GM18909 (cell line): Measurements from ENCODE around the gene FAM8A1.

Experiments
- ATAC-seq: cut with Tn5 transposase; IDR thresholded peaks from one replicate; pipeline ENCODE4 v1.9.1; 2021; ENCODE audit warnings: mild to moderate bottlenecking; ENCODE audit not compliant: unreplicated experiment, poor library complexity

The FAM8A1 gene

GRCh38 chr6:17600527-17601385 lies 654 bp downstream of the FAM8A1 start:
- ATAC-seq, result peak; percentile 57

GRCh38 chr6:17601386-17601703 lies 1.2 kb downstream of the FAM8A1 start:
- ATAC-seq, result no peak

- ATAC-seq, result no peak
Observed at GRCh38 chr6:17602888-17603287, 2.8 kb downstream of the FAM8A1 start.

GRCh38 chr6:17606606-17607005 lies 6.5 kb downstream of the FAM8A1 start:
- ATAC-seq, result no peak

GRCh38 chr6:17610835-17611234 lies 10.7 kb downstream of the FAM8A1 start:
- ATAC-seq, result no peak

- ATAC-seq, result no peak
Observed at GRCh38 chr6:17612048-17612447, 11.9 kb downstream of the FAM8A1 start.

- no peak for ATAC-seq
Observed at GRCh38 chr6:17615794-17616193, 15.7 kb downstream of the FAM8A1 start.

- peak; percentile 83 for ATAC-seq
Observed at GRCh38 chr6:17621003-17621402, 20.9 kb downstream of the FAM8A1 start.

- no peak for ATAC-seq
Observed at GRCh38 chr6:17622144-17622543, 22.0 kb downstream of the FAM8A1 start.

- ATAC-seq, result no peak
Observed at GRCh38 chr6:17624396-17624795, 24.3 kb downstream of the FAM8A1 start.

- peak; percentile 66 for ATAC-seq
Observed at GRCh38 chr6:17628873-17629272, 28.8 kb downstream of the FAM8A1 start.

GRCh38 chr6:17629824-17630510 lies 29.9 kb downstream of the FAM8A1 start:
- no peak for ATAC-seq

GRCh38 chr6:17630511-17631073 lies 30.5 kb downstream of the FAM8A1 start:
- no peak for ATAC-seq

- no peak for ATAC-seq
Observed at GRCh38 chr6:17632934-17633333, 32.8 kb downstream of the FAM8A1 start.

- ATAC-seq, result no peak
Observed at GRCh38 chr6:17633465-17634188, 33.5 kb downstream of the FAM8A1 start.

- ATAC-seq, result no peak
Observed at GRCh38 chr6:17635568-17635967, 35.5 kb downstream of the FAM8A1 start.

- no peak for ATAC-seq
Observed at GRCh38 chr6:17638212-17638715, 38.2 kb downstream of the FAM8A1 start.

- no peak for ATAC-seq
Observed at GRCh38 chr6:17640477-17640917, 40.4 kb downstream of the FAM8A1 start.

- no peak for ATAC-seq
Observed at GRCh38 chr6:17648745-17649144, 48.6 kb downstream of the FAM8A1 start.

- ATAC-seq, result no peak
Observed at GRCh38 chr6:17650656-17651309, 50.7 kb downstream of the FAM8A1 start.
